ENCODE data around the gene NT5C2.
"Not testable (repeated sequence)": the region's sequence is repeated elsewhere in the genome, so short reads cannot be mapped to it uniquely, and the experiment has no call there.

GRCh38 chr10:103224721-103225120, 31.6 kb upstream of the NT5C2 start:
- not testable (repeated sequence) for TF ChIP-seq CTCF, POLR2A (IDR thresholded peaks at IDR 0.05)

All from sigmoid colon (tissue), 3 donors.